Right lobe of liver (tissue), 4 donors: ENCODE data around the gene YPEL4.

Experiments
- CTCF ChIP-seq, 4 donors: fragments of 200-600 bp in 3 of 4; fragments of 450-650 bp in 1 of 4; IDR thresholded peaks; one replicate each; pipeline versions ENCODE4 v1.5.1 to v1.8.0; 2016 to 2022; ENCODE audit warnings: antibody characterized with exemption in 4 of 4, mild to moderate bottlenecking in 2 of 4
- POLR2A ChIP-seq: fragments of 450-650 bp; IDR thresholded peaks from one replicate; pipeline ENCODE4 v1.6.1; 2017; ENCODE audit warnings: antibody characterized with exemption, mild to moderate bottlenecking
- donor health status: DM: no; HTN: no; CAD: no.
- donor health status: DM: no; HTN: no; CAD: no.
- donor health status: DM: no; HTN: yes; CAD: no.

GRCh38 chr11:57659669-57660068 is 10.0 kb upstream of the YPEL4 start:
- TF ChIP-seq CTCF (IDR thresholded peaks at IDR 0.05) (no peak), POLR2A (no peak)
